Smooth muscle cell (in vitro differentiated cells): ENCODE results near the gene PIK3CG. TPM values are rescaled to one million over a fixed set of nuclear protein-coding genes. Genes with fewer than 3 reads are reported as not detected.

ENCODE experiments used
- DNase-seq: peaks from one replicate; lab custom pipeline; 2025; ENCODE audit not compliant: unreplicated experiment; lab: John Stamatoyannopoulos, UW
- H2AFZ ChIP-seq: fragments of 200-600 bp; sonication (generic); 2 replicates; pipeline ENCODE4 v1.6.0; 2016; ENCODE audit warnings: antibody characterized with exemption, low read depth, mild to moderate bottlenecking
- H3F3A ChIP-seq: fragments of 200-600 bp; sonication (generic); 2 replicates; pipeline ENCODE4 v1.6.0; 2017; ENCODE audit warnings: antibody characterized with exemption, low read depth
- H3K27ac ChIP-seq: fragments of 200-600 bp; sonication (generic); 2 replicates; pipeline ENCODE4 v1.5.1; 2016; ENCODE audit warnings: low read depth, mild to moderate bottlenecking
- H3K27me3 ChIP-seq: fragments of 200-600 bp; sonication (generic); 2 replicates; pipeline ENCODE4 v1.6.1; 2016; ENCODE audit warnings: low read depth, mild to moderate bottlenecking
- H3K36me3 ChIP-seq: fragments of 200-600 bp; sonication (generic); 2 replicates; pipeline ENCODE4 v1.5.1; 2016; ENCODE audit warnings: low read depth
- H3K4me1 ChIP-seq: fragments of 200-600 bp; sonication (generic); 2 replicates; pipeline ENCODE4 v1.5.1; 2016; ENCODE audit warnings: low read depth
- H3K4me2 ChIP-seq: fragments of 200-600 bp; sonication (generic); 2 replicates; pipeline ENCODE4 v1.6.0; 2016; ENCODE audit warnings: mild to moderate bottlenecking
- H3K4me3 ChIP-seq: fragments of 200-600 bp; sonication (generic); 2 replicates; pipeline ENCODE4 v1.5.1; 2016; ENCODE audit warnings: mild to moderate bottlenecking
- H3K79me2 ChIP-seq: fragments of 200-600 bp; sonication (generic); 2 replicates; pipeline ENCODE4 v1.6.0; 2016; ENCODE audit warnings: low read depth, mild to moderate bottlenecking
- H3K9ac ChIP-seq: fragments of 200-600 bp; sonication (generic); 2 replicates; pipeline ENCODE4 v1.6.0; 2016; ENCODE audit warnings: low read depth
- H3K9me3 ChIP-seq: fragments of 200-600 bp; sonication (generic); replicated peaks from 2 replicates; pipeline ENCODE4 v1.5.1; 2016; ENCODE audit warnings: low read depth
- H4K20me1 ChIP-seq: fragments of 200-600 bp; sonication (generic); 2 replicates; pipeline ENCODE4 v1.6.0; 2016; ENCODE audit warnings: low read depth
- WGBS: methylation state at CpG from one replicate; pipeline ENCODE4 v1.1.7; 2016; ENCODE audit warnings: low lambda C conversion rate; 5-methylcytosine and 5-hydroxymethylcytosine counted together
- polyA plus RNA-seq: library from polyadenylated mRNA; unstranded; fragments of >200 nt; fragmentation: Nextera tagmentation; extraction: Ambion mirVana; gene quantifications from 2 replicates; pipeline ENCODE4 v1.2.1, GENCODE V29; 2016
- total RNA-seq: library from RNA; depleted of rRNA; stranded (reverse); fragments of >200 nt; gene quantifications from 2 replicates; pipeline ENCODE4 v1.2.3, GENCODE V29; 2014
- TF ChIP-seq, protein P1 (sequence below): fragments of 200-600 bp; sonication (generic); IDR thresholded peaks from 2 replicates; pipeline ENCODE4 v1.5.1; 2017; ENCODE audit warnings: borderline replicate concordance, mild to moderate bottlenecking, antibody characterized with exemption; ENCODE audit not compliant: insufficient read depth, poor library complexity, severe bottlenecking

The PIK3CG gene
- total and polyA plus RNA-seq, 2 experiments from 2014 or later = not detected

DNA sequence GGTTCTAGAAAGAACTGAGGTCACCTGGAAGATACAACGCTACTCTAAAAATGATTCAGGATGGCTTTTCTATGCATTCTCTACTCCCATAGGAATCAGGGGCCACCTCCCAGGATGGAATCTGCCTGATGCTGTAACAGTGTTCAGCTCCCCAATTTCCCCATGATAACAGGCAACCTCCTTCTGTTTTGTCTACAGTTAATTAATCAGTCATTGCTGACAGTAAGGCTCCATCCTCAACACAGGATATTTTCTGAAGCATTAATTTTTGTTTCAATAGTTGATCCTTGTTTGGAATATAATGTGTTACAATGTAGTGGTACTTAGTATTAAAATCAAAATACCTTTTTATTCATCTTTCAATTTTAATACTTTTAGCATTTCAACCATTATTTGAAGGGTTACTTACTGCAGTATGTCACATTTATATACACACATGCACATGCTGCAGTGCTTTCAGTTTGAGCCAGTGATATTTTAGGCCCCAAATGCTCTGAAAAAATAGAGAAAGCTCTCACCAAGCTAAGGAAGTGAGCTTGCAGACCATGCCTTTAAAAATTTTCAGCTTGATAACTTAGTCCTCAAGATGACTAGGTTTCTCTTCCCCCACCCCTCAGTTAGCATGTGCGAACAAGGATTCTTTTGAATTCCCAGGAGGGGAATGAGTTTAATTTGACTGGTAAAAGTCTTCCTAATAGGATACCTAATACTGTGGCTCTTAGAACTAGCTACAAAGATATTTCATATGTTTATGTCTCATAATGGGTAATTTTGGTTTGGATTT, 592 bp upstream of the PIK3CG start:
- Histone ChIP-seq H3K27ac (no peak overlapping the region), H3K36me3 (no peaks in the 10 kb centered on the region), H3K27me3 (no peaks in the 10 kb centered on the region), H4K20me1 (no peaks in the 10 kb centered on the region), H3K9ac (no peak overlapping the region), H3F3A (no peaks in the 10 kb centered on the region), H3K79me2 (no peaks in the 10 kb centered on the region), H3K4me3 (no peak overlapping the region), H3K4me1 (no peaks in the 10 kb centered on the region), H3K4me2 (no peak overlapping the region), H2AFZ (no peak overlapping the region), H3K9me3 (no peaks in the 10 kb centered on the region)
- WGBS = 88% methylated on average over 2 of the region's 2 CpGs
- TF ChIP-seq, protein P1, sequence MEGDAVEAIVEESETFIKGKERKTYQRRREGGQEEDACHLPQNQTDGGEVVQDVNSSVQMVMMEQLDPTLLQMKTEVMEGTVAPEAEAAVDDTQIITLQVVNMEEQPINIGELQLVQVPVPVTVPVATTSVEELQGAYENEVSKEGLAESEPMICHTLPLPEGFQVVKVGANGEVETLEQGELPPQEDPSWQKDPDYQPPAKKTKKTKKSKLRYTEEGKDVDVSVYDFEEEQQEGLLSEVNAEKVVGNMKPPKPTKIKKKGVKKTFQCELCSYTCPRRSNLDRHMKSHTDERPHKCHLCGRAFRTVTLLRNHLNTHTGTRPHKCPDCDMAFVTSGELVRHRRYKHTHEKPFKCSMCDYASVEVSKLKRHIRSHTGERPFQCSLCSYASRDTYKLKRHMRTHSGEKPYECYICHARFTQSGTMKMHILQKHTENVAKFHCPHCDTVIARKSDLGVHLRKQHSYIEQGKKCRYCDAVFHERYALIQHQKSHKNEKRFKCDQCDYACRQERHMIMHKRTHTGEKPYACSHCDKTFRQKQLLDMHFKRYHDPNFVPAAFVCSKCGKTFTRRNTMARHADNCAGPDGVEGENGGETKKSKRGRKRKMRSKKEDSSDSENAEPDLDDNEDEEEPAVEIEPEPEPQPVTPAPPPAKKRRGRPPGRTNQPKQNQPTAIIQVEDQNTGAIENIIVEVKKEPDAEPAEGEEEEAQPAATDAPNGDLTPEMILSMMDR = no peak
- DNase-seq = no peak

DNA sequence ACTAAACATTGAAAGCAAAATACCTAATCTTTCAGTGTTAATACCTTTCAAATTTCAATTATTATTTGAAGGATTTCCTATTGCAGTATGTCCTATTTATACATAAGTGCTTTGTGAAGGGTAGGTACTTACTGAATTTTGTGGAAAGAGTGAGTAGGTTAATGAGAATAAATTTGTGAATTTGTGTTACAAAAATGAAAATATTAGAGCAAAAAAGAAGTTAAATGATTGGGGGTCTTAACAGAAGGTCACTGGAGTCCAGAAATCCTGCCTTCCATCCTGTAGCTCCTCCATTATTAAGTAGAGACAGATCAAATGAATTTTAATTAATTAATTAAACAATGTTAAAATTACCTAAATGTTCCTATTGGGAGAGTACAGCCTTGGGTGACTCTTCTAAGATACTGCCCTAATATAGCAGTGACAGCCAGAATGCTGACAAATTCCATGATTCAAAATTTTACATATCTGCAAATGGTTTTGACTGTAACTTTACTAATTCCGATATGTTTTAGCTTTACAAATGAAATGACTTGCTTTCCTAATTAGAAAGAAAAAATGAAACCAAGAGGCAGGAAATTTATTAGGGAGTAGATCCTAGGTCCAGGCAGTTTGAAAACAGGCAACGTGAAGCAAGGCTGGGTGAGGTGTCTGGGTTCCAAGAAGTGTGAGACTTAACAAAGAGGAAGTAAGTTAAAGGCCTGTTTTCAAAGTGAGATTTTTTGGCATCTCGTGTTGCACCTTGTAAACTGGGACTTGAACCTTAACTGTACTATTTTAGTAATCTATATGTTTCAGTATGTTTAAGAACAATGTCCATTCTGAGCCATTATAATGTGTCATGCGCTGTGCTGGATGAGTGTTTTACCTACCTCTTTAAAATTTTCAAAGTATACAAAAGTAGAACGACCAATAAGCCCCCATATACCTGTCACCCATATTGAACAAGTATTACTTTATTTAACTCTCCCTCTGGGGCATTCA, 1.5 kb downstream of the PIK3CG start:
- H3K79me2 ChIP-seq = no peaks in the 10 kb centered on the region
- 84% methylated on average over 5 of the region's 5 CpGs for WGBS
- H3K36me3 ChIP-seq = no peaks in the 10 kb centered on the region
- no peak for DNase-seq
- no peak overlapping the region for H3K4me3 ChIP-seq
- H2AFZ ChIP-seq = no peak overlapping the region
- no peaks in the 10 kb centered on the region for H3K9me3 ChIP-seq
- H3K4me2 ChIP-seq = no peak overlapping the region
- TF ChIP-seq, protein P1 = no peak
- H3K27ac ChIP-seq = no peak overlapping the region
- peaks cover 15% of the 10 kb centered on the region for H3K27me3 ChIP-seq
- H3K9ac ChIP-seq = no peak overlapping the region
- H4K20me1 ChIP-seq = no peaks in the 10 kb centered on the region
- no peaks in the 10 kb centered on the region for H3K4me1 ChIP-seq
- H3F3A ChIP-seq = no peaks in the 10 kb centered on the region

DNA sequence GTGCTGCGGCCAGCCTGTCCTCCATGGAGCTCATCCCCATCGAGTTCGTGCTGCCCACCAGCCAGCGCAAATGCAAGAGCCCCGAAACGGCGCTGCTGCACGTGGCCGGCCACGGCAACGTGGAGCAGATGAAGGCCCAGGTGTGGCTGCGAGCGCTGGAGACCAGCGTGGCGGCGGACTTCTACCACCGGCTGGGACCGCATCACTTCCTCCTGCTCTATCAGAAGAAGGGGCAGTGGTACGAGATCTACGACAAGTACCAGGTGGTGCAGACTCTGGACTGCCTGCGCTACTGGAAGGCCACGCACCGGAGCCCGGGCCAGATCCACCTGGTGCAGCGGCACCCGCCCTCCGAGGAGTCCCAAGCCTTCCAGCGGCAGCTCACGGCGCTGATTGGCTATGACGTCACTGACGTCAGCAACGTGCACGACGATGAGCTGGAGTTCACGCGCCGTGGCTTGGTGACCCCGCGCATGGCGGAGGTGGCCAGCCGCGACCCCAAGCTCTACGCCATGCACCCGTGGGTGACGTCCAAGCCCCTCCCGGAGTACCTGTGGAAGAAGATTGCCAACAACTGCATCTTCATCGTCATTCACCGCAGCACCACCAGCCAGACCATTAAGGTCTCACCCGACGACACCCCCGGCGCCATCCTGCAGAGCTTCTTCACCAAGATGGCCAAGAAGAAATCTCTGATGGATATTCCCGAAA, 2.7 kb downstream of the PIK3CG start:
- Histone ChIP-seq H3K27ac (no peak overlapping the region), H3K4me3 (no peak overlapping the region), H3K27me3 (peaks cover 15% of the 10 kb centered on the region), H3K36me3 (no peaks in the 10 kb centered on the region), H3K9ac (no peak overlapping the region), H4K20me1 (no peaks in the 10 kb centered on the region), H3K9me3 (no peaks in the 10 kb centered on the region), H2AFZ (no peak overlapping the region), H3K4me2 (no peak overlapping the region), H3K4me1 (no peaks in the 10 kb centered on the region), H3F3A (no peaks in the 10 kb centered on the region), H3K79me2 (no peaks in the 10 kb centered on the region)
- TF ChIP-seq, protein P1 = no peak
- WGBS = 98% methylated on average over 51 of the region's 54 CpGs
- DNase-seq = no peak
